ENCODE results near the gene SLC1A1.

SLC1A1 gene

GRCh38 chr9:4489919-4490704 lies at the start of gene SLC1A1:
Gene SLC1A1 (plus strand): TSS chr9:4490468. CDS start chr9:4490680, 212 bp downstream.
- no peak within 1 kb of the TSS for H3K9ac ChIP-seq (ENCODE audit: low read depth, low read length)
- no peaks in the 10 kb centered on the region for H3K4me1 ChIP-seq (ENCODE audit: insufficient read depth, low read length)
- H3K27me3 ChIP-seq (ENCODE audit: insufficient read depth, low read length, poor library complexity), result no peaks in the 10 kb centered on the region
- H4K20me1 ChIP-seq (ENCODE audit: insufficient read depth, low read length), result no peaks in the 10 kb centered on the region
- no peak for DNase-seq
- no peak for ATAC-seq (ENCODE audit: insufficient read depth, low read depth)
- H3K4me3 ChIP-seq (ENCODE audit: low read depth in 1 of 2, low read length in 2 of 2), result no peak within 1 kb of the TSS
- no peak within 1 kb of the TSS for H3K27ac ChIP-seq (ENCODE audit: low read length)
- TF ChIP-seq CTCF (IDR thresholded peaks at IDR 0.05; ENCODE audit: borderline replicate concordance, extremely low read depth, low read length, poor library complexity, severe bottlenecking) (no peak), EZH2 (IDR thresholded peaks at IDR 0.05; ENCODE audit: borderline replicate concordance, low read depth, low read length, severe bottlenecking) (no peak)
- H3K4me2 ChIP-seq (ENCODE audit: insufficient read depth, low read length), result no peak within 1 kb of the TSS
- H3K36me3 ChIP-seq (ENCODE audit: insufficient read depth, low read length), result no peaks in the 10 kb centered on the region
- no peaks in the 10 kb centered on the region for H3K9me3 ChIP-seq (ENCODE audit: insufficient read depth, low read length, severe bottlenecking)
- H2AFZ ChIP-seq (ENCODE audit: low read depth, low read length), result no peak within 1 kb of the TSS
- no peaks in the 10 kb centered on the region for H3K79me2 ChIP-seq (ENCODE audit: insufficient read depth, low read length)

- TF ChIP-seq EZH2 (IDR thresholded peaks at IDR 0.05; ENCODE audit: borderline replicate concordance, low read depth, low read length, severe bottlenecking) (no peak), CTCF (IDR thresholded peaks at IDR 0.05; ENCODE audit: borderline replicate concordance, extremely low read depth, low read length, poor library complexity, severe bottlenecking) (no peak)
- no peak for ATAC-seq (ENCODE audit: insufficient read depth, low read depth)
- Histone ChIP-seq H4K20me1 (ENCODE audit: insufficient read depth, low read length) (no peaks in the 10 kb centered on the region), H2AFZ (ENCODE audit: low read depth, low read length) (no peak overlapping the region), H3K36me3 (ENCODE audit: insufficient read depth, low read length) (no peaks in the 10 kb centered on the region), H3K27ac (ENCODE audit: low read length) (no peak overlapping the region), H3K4me2 (ENCODE audit: insufficient read depth, low read length) (no peak overlapping the region), H3K79me2 (ENCODE audit: insufficient read depth, low read length) (no peaks in the 10 kb centered on the region), H3K4me3 (ENCODE audit: low read depth in 1 of 2, low read length in 2 of 2) (no peak overlapping the region), H3K9ac (ENCODE audit: low read depth, low read length) (no peak overlapping the region), H3K9me3 (ENCODE audit: insufficient read depth, low read length, severe bottlenecking) (no peaks in the 10 kb centered on the region), H3K27me3 (ENCODE audit: insufficient read depth, low read length, poor library complexity) (no peaks in the 10 kb centered on the region), H3K4me1 (ENCODE audit: insufficient read depth, low read length) (no peaks in the 10 kb centered on the region)
- DNase-seq, result no peak
Observed at GRCh38 chr9:4442806-4443205, 47.5 kb upstream of the SLC1A1 start.

- Histone ChIP-seq H3K27ac (ENCODE audit: low read length) (no peak overlapping the region), H3K36me3 (ENCODE audit: insufficient read depth, low read length) (no peaks in the 10 kb centered on the region), H2AFZ (ENCODE audit: low read depth, low read length) (no peak overlapping the region), H3K4me1 (ENCODE audit: insufficient read depth, low read length) (no peaks in the 10 kb centered on the region), H4K20me1 (ENCODE audit: insufficient read depth, low read length) (no peaks in the 10 kb centered on the region), H3K9ac (ENCODE audit: low read depth, low read length) (no peak overlapping the region), H3K4me2 (ENCODE audit: insufficient read depth, low read length) (no peak overlapping the region), H3K4me3 (ENCODE audit: low read depth in 1 of 2, low read length in 2 of 2) (no peak overlapping the region), H3K9me3 (ENCODE audit: insufficient read depth, low read length, severe bottlenecking) (no peaks in the 10 kb centered on the region), H3K27me3 (ENCODE audit: insufficient read depth, low read length, poor library complexity) (no peaks in the 10 kb centered on the region), H3K79me2 (ENCODE audit: insufficient read depth, low read length) (no peaks in the 10 kb centered on the region)
- no peak for TF ChIP-seq CTCF (IDR thresholded peaks at IDR 0.05; ENCODE audit: borderline replicate concordance, extremely low read depth, low read length, poor library complexity, severe bottlenecking)
- no peak for TF ChIP-seq EZH2 (IDR thresholded peaks at IDR 0.05; ENCODE audit: borderline replicate concordance, low read depth, low read length, severe bottlenecking)
- DNase-seq, result no peak
- ATAC-seq (ENCODE audit: insufficient read depth, low read depth), result no peak
Observed at GRCh38 chr9:4443439-4443838, 46.8 kb upstream of the SLC1A1 start.
